GM21528 (cell line): Measurements from ENCODE around the gene IQGAP2.
"Not testable (repeated sequence)": the region's sequence is repeated elsewhere in the genome, so short reads cannot be mapped to it uniquely, and the experiment has no call there.

ENCODE experiments used
- ATAC-seq: cut with Tn5 transposase; IDR thresholded peaks from one replicate; pipeline ENCODE4 v1.9.1; 2021; ENCODE audit warnings: mild to moderate bottlenecking, moderate library complexity; ENCODE audit not compliant: unreplicated experiment, low FRiP score

The IQGAP2 gene

GRCh38 chr5:76497986-76498717, 95.1 kb downstream of the IQGAP2 start:
- ATAC-seq: no peak

- no peak for ATAC-seq
Measured at GRCh38 chr5:76499507-76500161, 96.5 kb downstream of the IQGAP2 start.

DNA sequence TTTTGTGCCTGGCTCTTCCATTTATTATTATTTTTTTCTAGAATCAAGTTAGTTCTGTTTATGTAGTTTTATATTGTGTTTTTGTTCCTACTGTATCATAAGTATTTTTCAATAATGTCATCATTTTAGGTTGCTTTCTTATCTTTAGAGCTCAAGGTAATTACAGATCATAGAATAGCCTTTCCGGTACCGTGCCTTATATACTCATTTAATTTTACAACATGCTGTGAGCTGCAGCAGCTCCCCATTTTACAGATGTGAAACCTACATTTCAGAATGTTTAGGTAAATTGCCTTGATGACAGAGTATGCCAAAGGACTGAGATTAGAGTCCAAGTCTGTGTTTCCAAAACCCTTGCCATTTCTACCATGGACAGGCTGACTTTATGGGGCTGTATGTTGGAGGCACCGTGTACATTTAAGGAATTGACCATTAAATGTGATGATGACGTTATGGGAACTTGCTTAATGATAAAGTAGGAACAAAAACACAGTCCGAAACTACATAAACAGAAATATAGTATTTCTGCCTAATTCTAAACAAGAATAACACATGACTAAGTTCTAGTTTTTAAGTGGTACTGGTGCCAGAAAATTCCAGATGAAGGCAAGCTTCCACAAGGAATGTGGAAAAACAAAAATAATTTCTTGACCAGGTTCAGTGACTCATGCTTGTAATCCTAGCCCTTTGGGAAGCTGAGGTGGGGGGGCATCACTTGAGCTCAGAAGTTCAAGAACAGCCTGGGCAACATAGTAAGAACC, 97.7 kb downstream of the IQGAP2 start:
- no peak for ATAC-seq

DNA sequence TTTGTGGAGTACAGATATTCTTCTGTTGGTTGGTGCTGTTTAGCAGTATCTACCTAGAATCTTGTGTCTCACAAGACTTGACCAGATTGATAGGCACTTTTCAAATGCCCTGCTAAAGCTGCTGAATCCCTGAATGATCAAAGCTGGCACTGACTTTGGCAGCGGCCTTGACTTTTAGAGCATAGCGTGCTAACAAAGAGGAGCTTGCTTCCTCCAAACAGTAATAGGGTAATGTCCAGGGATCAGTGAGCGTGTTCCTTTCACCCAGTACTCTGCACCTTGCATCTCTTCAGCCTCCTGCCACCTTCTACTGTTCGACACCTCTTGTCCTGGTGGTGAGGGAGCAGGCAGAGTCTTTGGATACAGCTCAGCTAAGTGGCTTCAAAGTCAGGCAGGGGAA, 100.8 kb downstream of the IQGAP2 start:
- ATAC-seq: no peak

- no peak for ATAC-seq
Measured at GRCh38 chr5:76504901-76505564, 101.9 kb downstream of the IQGAP2 start.

DNA sequence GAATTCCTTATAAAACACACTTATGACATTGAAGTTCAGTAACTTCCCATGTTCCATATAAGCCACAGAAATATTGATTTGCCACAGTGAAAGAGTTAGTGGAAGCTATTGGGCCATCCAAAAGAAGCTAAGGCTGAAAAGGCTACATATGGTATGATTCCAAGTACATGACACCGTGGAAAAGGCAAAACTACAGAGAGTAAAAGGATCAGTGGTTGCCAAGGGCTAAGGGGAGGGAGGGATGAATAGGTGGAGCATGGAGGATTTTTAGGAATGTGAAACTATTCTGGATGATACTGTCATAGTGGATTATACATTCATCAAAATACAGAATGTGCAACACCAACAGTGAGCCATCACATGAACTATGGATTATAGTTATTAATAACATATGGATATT, 110.4 kb downstream of the IQGAP2 start:
- ATAC-seq: no peak

- no peak for ATAC-seq
Measured at GRCh38 chr5:76514292-76514691, 111.2 kb downstream of the IQGAP2 start.

DNA sequence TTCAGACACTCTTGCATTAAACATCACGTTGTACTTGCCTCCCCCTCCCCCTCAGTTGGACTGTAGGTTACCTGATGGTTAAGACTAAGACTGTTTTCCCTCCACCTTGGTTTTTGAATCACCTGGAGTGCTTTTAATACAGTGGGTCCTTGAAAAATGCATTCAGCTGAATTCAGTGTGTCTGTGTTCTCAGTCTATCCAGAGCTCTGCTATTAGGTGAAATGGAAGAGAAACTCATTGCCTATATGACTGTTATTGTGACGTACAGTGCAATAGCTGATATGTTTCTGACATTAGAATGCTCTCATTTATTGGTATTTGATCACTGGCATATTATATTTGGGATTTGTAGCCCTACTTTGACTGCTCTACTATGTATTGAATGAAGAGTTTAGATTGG, 111.6 kb downstream of the IQGAP2 start:
- ATAC-seq: no peak

DNA sequence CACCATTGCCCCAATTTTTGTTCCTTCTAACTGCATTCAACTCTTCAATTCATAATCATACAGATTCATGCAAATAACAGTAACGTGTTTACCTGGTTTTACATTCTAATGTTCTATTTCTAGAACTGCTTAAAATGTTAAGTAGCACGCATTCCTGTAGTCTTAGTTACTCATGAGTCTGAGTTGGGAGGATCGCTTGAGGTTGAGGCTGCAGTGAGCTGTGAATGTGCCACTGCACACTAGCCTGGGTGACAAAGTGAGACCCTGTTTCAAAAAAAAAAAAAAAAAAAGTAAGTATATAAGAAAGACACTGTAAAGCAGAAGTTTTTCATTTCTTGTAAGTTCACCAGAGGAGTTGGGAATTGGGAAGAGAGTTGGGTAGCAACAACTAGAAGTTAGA, 114.2 kb downstream of the IQGAP2 start:
- ATAC-seq: no peak

GRCh38 chr5:76518246-76518645, 115.2 kb downstream of the IQGAP2 start:
- ATAC-seq: not testable (repeated sequence)

DNA sequence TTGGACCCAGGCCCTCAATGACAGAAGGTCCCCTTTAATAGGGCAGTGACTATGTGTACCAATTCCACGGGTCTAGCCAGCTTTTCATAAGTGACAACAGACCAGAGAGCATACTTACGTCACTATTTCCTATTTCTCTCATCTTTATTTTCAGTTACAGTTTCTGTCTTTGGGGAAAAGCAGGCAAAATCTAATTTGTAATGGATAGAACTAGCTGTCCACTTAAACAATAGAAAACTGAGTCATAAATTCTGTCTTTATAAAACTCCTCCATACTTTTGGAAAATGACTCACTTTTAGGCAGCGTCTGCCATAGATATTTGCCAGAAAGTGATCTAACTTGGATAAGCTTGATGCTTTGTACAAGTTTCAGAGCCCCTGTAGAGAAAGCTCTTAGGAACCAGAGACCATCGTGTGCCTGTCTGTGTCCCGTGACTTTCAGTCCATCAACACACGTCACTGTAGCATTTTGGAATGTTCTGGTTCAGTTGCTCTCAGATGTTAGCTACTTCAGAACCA, 118.2 kb downstream of the IQGAP2 start:
- no peak for ATAC-seq

DNA sequence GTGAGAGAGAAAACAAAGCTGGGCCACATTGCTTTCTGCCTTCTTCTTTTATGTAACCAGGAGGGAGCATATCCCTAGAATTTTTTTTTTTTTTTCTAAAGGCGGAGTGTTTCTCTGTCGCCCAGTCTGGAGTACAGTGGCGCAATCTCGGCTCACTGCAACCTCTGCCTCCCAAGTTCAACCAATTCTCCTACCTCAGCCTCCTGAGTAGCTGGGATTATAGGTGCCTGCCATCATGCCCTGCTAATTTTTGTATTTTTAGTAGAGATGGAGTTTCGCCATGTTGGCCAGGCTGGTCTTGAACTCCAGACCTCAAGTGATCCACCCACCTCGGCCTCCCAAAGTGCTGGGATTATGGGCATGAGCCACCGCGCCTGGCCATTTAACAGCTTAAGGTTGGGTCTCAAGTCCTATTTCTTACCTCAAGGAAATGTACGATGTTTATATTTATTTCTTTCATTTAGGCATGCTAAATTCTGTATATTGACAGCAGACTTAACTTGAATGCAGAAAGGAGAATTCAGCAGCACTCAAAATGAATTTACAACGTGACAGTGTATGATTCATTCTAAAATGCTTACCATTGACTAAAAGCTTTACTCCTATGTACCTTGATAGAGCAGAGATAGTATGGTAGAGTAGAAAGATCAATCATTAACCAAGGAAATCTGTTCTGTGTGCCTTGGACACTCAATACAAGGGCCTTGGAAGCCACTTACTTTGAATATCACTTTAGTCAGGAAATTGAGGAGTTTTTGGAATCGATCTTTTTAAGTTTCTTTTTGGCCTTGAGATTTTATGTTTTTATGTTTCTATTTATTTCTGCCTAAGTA, 119.2 kb downstream of the IQGAP2 start:
- ATAC-seq: no peak

DNA sequence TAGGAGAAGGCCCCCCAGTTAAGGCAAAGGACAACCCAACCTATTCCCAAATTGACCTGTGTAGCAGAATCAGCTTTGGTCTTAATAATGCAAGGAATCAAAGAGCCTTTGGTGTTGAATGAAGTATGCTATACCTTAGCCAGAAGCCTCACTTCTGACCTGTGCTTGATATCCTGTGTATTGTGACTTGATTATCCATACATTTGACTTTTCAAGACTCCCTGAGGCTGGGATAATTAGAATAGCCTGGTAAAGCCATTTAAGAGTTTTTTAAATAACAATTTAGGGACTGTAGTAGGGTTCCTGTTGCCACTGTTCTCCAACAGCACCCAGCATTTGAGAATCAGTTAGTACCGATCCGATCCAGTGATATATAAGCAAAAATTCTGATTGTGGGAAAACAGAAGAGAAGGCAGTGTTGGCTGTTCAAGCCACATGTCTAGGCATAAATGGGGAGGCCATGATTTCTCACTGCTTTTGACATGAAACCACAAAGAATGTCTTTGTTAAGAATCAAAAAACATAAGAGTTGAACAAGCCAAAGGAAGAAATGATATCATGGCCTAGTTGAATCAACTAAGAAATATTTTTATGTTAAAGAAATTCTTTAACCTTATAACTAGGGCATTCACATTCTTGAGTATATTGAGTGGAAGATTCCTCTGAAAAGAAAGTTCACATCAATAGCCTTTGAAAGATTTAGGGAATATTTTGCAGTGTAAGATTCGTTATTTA, 121.2 kb downstream of the IQGAP2 start:
- ATAC-seq: no peak

- ATAC-seq: no peak
Measured at GRCh38 chr5:76524868-76525267, 121.8 kb downstream of the IQGAP2 start.

DNA sequence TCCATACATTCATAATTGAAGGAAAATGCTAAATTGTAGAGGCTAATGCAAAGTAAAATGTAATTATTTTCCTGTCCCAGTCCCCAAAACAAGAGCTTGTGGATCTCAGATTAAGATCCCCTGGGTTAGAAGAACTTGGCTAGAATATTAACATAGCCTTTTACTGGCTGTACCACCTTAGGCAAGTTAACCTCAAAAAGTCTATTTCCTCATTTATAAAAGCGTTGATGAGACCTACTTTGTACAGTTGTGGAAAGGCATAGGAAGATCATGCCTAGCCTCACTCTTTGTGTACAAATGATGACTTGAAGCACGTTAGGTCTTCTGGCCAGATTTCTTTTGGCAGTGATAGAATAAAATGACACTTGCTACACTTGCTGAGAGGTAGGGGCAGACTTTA, 122.9 kb downstream of the IQGAP2 start:
- no peak for ATAC-seq

GRCh38 chr5:76526950-76527583, 124.0 kb downstream of the IQGAP2 start:
- no peak for ATAC-seq

GRCh38 chr5:76527685-76528161, 124.6 kb downstream of the IQGAP2 start:
- ATAC-seq: no peak

GRCh38 chr5:76528547-76529331, 125.7 kb downstream of the IQGAP2 start:
- no peak for ATAC-seq
